ENCODE data around the gene CHRNA5. TPM values are rescaled to one million over a fixed set of nuclear protein-coding genes. Genes with fewer than 3 reads are reported as not detected.
A peak's percentile ranks its signal among the peaks of the same experiment; 100 is the strongest.
"Not testable (repeated sequence)": the region's sequence is repeated elsewhere in the genome, so short reads cannot be mapped to it uniquely, and the experiment has no call there.

Gene CHRNA5
- total RNA-seq, 1 donor from 2014 or later = 4.6 TPM

DNA sequence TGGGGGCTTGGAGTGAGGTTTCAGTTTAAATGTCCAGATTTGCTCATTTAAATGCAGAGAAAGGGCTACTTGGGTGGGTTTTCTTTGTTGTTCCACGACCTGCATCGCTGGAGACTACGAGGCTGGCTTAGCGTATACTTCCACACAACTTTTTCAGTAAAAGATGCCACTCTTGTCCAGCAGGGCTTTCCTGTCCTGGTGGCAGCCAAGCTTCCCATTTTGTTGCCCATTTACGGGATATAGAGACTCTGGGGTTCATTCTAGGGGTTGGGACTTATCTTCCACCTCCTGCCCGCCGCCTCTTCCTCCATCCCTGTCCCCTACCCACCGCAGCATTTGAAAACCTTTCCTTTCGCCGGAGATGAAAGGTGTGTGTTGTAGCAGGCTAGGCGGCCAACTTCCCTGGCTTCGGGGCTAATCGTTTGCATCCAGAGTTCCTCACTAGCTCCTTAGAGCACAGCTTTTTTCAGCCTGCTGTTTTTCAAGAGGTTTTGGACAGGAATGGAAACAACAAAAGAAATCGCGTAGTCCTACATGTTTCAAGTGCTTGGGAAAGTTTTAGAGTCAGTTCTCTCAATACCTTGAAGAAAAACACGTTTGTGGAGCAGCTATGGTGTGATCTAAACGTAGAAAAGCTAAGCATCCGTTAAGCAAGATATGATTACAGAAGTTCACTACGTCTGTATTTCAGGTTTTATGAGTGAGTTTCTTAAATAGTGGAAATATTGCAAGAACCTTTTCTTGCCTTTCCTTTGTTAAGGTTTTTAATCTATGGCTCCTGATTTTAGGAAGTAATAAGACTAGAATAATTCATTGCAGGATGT lies 843 bp downstream of the CHRNA5 start:
- DNase-seq = peak; percentile 29

DNA sequence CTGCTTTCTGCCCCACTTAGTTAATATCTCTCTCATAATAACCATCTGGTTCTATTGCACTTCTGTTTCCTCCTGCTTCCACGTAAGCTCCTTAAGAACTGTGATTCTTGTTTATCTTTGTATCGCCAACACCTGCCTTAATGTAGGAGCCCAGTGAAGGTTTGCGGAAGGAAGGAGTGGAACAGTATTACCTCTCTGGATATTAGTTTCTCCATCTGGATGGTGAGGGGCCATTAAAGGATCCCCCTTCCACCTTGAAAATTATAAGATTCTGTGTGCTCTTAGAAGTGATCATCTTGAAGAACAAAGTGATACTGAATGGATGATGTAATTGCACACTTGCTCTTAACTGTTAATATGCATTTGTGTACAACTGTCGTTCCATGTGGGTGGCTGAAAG lies 2.2 kb downstream of the CHRNA5 start:
- no peak for DNase-seq

DNA sequence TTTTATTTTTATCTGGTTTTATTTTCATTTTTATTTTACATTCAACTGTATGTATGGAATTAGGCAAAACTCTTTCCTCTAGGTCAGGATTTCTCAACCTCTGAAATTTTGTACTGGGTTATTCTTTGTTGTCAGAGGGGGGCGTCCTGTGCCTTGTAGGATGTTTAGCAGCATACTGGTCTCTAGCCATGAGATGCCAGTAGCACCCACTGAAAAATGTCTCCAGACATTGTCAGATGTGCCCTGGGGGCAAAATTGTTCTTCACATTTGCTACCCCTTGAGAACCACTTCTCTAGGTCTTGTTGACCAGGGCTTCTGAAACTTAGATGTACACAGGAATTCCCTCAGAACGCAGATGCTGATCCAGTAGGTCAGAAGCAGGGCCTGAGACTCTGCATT lies 5.4 kb downstream of the CHRNA5 start:
- DNase-seq = no peak

DNA sequence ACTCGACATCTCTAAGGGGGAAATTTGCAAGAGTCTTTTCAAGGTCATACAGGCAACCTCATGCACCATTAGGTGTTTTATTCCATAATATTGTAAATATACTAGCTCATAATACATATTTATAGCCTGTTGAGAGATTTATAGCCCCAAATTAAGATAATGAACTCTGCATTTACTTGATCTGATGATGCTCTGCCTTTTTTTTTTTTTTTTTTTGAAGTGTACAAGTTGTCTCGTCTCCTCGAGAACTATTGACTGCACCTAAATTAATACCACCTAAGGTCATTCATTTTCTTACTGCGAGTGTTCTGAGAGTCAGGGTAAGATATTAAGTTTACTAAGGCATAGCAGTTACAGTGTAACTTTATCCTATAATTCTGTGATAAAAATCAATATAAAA lies 6.1 kb downstream of the CHRNA5 start:
- no peak for DNase-seq

DNA sequence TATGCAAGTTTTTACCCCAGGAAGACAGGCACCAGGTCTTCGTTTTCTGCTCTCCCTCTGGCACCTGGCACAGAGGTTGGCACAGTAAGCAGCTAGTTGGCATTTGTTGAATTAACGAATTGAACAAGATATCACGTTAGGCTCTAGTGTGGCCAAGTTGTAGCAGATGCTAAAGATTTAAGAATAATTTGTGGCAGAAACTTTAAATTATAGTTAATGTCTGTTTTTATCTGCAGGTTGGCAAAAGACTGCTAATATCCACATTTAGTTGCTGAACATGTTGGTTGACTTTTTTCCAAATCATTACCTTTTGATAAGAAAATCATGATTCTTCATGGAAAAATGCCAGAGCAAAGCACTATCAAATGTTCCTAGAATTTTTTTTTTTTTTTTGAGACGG lies 8.1 kb downstream of the CHRNA5 start:
- no peak for DNase-seq

GRCh38 chr15:78574944-78575343 lies 9.6 kb downstream of the CHRNA5 start:
- no peak for DNase-seq

GRCh38 chr15:78597583-78597982 lies 32.3 kb downstream of the CHRNA5 start:
- no peak for DNase-seq

DNA sequence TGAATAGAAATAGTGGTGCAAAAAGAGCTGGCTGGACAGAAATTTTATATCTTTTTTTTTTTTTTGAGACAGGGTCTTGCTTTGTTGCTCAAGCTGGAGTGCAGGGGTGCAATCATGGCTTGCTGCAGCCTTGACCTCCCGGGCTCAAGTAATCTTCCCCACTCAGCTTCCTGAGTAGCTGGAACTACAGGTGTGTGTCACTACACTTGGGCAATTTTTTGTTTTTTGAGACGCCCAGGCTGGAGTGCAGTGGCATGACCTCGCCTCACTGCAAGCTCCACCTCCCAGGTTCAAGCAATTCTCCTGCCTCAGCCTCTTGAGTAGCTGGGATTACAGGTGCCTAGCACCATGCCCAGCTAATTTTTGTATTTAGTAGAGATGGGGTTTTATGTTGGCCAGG lies 33.0 kb downstream of the CHRNA5 start:
- DNase-seq = no peak

- DNase-seq = no peak
Measured at GRCh38 chr15:78599189-78599588, 33.9 kb downstream of the CHRNA5 start.

GRCh38 chr15:78603467-78603866 lies 38.1 kb downstream of the CHRNA5 start:
- DNase-seq = no peak

GRCh38 chr15:78604420-78604819 lies 39.1 kb downstream of the CHRNA5 start:
- no peak for DNase-seq

- no peak for DNase-seq
Measured at GRCh38 chr15:78605201-78605600, 39.9 kb downstream of the CHRNA5 start.

- no peak for DNase-seq
Measured at GRCh38 chr15:78605680-78606079, 40.4 kb downstream of the CHRNA5 start.

- DNase-seq = not testable (repeated sequence)
Measured at GRCh38 chr15:78609551-78609950, 44.2 kb downstream of the CHRNA5 start.

GRCh38 chr15:78614021-78614420 lies 48.7 kb downstream of the CHRNA5 start:
- no peak for DNase-seq

- DNase-seq = no peak
Measured at GRCh38 chr15:78615151-78615589, 49.9 kb downstream of the CHRNA5 start.

GRCh38 chr15:78616506-78616905 lies 51.2 kb downstream of the CHRNA5 start:
- DNase-seq = no peak

DNA sequence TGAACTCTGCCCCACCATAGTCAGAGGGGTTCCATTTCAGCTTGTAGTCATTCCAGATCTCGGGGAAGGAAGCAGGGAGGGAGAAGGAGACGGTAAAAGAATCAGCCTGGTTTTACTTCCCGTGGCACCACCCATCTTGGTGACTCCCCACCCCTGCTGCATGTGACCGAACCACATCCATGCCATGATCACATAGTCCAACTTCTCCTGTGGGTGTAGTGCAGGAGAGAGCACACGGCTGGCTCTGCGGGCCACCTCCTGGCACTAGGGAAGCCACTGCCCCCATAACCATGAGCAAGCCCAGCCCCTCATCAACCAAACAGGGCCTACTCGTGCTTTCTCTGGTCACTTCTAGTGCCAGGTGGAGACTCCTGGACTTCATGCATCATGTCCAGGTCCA lies 51.8 kb downstream of the CHRNA5 start:
- no peak for DNase-seq

DNA sequence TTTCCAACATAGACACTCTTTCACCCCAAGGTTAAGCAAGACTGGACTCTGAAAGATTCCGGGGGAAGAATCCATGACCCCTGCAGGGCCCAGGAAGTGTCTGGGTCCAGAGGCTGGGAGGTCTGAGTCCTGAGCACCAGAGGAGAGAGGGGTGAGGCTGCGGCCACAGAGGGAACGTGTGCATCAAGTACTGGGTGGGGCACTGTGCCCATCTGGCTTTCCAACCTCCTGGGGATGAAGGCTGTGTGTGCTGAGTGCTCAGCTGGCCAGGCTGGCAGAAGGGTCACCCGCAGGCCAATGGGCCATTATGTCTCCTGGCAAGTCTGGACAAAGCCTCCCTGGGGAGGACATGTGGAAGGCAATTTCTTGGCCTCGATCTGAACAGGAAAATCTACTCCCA lies 52.2 kb downstream of the CHRNA5 start:
- no peak for DNase-seq

DNA sequence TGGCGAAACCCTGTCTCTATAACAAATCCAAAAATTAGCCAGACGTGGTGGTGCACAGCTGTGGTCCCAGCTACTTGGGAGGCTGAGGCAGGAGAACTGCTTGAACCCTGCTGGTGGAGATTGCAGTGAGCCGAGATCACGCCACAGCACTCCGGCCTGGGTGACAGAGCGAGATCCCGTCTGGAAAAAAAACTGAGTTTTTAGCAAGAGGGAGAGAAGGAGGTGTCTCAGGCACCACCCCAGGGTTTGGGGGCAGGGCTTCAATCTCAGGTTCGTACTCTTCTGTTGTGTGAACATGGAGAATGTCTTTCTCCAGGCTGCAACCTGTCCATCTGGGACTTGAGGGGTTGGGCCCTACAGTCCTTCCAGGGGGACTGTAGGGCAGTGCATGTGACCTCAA lies 52.7 kb downstream of the CHRNA5 start:
- DNase-seq = no peak

GRCh38 chr15:78618490-78618934 lies 53.2 kb downstream of the CHRNA5 start:
- DNase-seq = peak; percentile 90

DNA sequence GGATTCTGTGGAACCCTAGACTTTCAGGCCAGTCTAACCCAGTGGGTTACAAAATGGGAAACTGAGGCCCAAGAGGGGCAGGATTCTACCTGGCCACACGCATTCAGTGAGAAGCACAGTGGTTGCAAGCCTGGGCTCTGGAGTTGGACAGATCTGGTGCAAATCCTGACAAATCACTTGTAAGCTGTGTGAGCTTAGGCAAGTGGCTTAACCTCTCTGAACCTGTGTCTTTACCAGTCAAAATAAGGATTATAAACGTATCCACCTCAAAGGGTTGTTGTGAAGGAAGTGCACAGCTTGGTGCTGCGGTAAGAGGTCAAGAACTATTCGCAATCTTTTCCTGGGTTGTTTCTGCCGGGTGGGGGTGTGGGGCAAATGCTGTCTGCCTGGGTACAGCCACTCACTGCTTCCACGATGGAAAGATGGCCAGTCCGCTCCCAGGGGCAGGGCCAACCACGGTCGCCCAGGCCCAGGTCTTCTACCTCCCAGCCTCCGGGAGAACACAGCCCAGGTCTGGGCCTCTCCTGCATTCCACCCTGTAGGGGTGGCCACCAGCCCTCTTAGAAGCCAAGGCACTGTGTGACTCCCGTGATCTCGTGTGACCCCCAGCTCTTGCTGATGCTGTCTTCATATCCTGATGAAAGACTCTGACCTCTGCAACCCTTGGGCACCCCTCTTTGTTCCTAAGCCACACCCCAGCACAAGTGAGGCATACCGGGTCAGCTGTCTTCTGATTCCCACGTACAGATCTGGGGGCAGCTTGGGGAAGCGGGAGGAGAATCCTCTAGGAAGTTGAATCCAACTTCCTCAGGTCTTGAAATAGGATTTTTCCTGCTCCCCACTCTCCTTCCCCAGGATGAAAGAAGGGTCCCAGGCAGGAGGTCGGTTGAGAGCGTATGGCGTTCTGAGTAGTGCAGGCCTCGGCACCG lies 54.0 kb downstream of the CHRNA5 start:
- no peak for DNase-seq

DNA sequence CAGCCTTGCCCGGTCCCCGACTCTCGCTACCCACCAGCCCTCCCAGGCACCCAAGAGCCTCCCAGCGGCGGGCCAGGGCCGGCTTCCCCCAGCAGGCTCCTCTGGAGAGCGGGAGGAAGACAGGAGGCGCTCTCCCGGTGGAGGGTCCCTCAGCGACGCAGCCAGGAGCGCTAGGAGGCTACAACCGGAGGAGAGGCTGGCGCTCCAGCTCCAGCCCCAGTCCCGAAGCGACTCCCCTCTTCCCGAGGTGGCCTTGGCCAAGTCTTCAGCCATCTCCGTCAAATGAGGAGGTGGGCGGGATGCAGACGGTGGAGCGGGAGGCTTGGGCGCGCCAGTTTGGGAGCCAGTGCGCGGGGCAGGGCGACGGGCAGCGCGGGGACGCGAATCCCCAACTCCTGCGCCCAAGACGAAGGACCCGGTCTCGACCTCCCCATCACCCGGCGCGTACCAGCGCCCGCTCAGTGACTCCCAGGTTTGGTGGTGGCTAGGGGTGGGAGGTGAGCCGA lies 54.8 kb downstream of the CHRNA5 start:
- peak; percentile 32 for DNase-seq
